ENCODE data around the gene RNF146. TPM values are rescaled to one million over a fixed set of nuclear protein-coding genes. Genes with fewer than 3 reads are reported as not detected.

The RNF146 gene, protein sequence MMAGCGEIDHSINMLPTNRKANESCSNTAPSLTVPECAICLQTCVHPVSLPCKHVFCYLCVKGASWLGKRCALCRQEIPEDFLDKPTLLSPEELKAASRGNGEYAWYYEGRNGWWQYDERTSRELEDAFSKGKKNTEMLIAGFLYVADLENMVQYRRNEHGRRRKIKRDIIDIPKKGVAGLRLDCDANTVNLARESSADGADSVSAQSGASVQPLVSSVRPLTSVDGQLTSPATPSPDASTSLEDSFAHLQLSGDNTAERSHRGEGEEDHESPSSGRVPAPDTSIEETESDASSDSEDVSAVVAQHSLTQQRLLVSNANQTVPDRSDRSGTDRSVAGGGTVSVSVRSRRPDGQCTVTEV
- 43.5 and 47.2 TPM in 2 replicates for total RNA-seq

DNA sequence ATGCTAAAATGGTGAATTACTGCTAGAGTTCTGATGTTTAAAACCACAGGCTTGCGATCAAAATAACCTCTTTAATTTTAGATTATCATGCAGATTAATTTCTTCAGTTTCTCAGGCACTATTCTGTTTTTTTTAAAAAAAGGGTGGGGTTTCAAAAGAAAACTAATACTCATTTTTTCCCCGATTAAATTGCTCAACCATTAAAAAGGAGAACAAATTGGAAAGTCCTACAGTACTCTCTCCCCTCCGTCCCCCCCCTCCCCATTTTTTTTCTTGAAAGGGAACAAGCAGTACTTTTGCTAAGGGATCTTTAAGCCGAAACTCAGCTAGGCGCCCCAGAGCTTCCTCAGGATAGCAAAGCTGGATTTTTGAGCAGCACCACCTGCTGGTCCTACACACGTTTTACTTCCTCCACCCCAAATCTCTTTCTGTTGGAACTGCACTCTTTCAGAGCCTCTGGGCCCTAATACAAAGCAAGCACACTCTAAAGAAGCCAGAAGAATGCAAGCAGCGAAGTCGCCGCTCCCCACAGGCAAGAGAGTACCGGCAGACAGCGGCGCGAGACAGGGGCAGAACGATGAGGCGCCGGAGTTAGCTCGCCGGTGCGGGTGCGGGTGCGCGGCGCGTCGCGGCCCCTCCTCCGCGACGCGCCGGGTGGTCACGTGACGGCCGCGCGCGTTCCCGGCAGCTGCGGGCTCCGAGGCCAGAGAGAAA lies at the start of gene RNF146:
Gene RNF146, plus strand, starts transcription at position 687 of the 714 bp plus-strand sequence. CDS start 13,475 bp downstream, outside the sequence.

Small RNAs within 50 kb of the gene (small RNA-seq; reads per million reads assigned to genes)
- gene RNA5SP217 (ENCODE audit: low replicate concordance): not detected

Other genes starting within 250 kb of the RNF146 start
- 0.57 and 0.66 TPM in 2 replicates for gene RSPO3, start 148.2 kb upstream of the RNF146 start, total RNA-seq
- gene ECHDC1, start 76.7 kb downstream of the RNF146 start, total RNA-seq: 44.0 and 71.3 TPM in 2 replicates
- 0.22 and 1.1 TPM in 2 replicates for gene KIAA0408, start 192.5 kb downstream of the RNF146 start, total RNA-seq

All from placental pericyte (primary cell).